Activated naive CD4-positive, alpha-beta T cell treated with anti-CD3 and anti-CD28 coated beads, Interleukin-2, amount 10 ng/mL, durations not matched to agents 7 days and 5 days (primary cell): Measurements from ENCODE around the gene RNU1-2.
"Not testable (repeated sequence)": the region's sequence is repeated elsewhere in the genome, so short reads cannot be mapped to it uniquely, and the experiment has no call there.

Experiments
- CTCF ChIA-PET: fragments of 350-600 bp; sonication (Branson Sonifier 250); formaldehyde crosslinking; loops from one replicate; lab custom pipeline; 2021; ENCODE audit warnings: antibody characterized with exemption; lab: Charles Lee
- DNase-seq: peaks from one replicate; pipeline ENCODE4 v3.0.0-alpha.2; 2020
- H3K27ac Mint-ChIP-seq: one replicate; pipeline ENCODE4 v1.8.0; 2021; ENCODE audit warnings: mild to moderate bottlenecking, moderate library complexity, mixed read lengths
- H3K27me3 Mint-ChIP-seq: one replicate; pipeline ENCODE4 v1.8.0; 2021; ENCODE audit warnings: mild to moderate bottlenecking, mixed read lengths
- H3K36me3 Mint-ChIP-seq: one replicate; pipeline ENCODE4 v1.8.0; 2021; ENCODE audit warnings: mixed read lengths
- H3K4me1 Mint-ChIP-seq: one replicate; pipeline ENCODE4 v1.8.0; 2021; ENCODE audit warnings: mixed read lengths
- H3K4me3 Mint-ChIP-seq: one replicate; pipeline ENCODE4 v1.8.0; 2021; ENCODE audit warnings: mild to moderate bottlenecking, moderate library complexity, mixed read lengths
- H3K9me3 Mint-ChIP-seq: one replicate; pipeline ENCODE4 v1.8.0; 2021; ENCODE audit warnings: mixed read lengths

The RNU1-2 gene

DNA sequence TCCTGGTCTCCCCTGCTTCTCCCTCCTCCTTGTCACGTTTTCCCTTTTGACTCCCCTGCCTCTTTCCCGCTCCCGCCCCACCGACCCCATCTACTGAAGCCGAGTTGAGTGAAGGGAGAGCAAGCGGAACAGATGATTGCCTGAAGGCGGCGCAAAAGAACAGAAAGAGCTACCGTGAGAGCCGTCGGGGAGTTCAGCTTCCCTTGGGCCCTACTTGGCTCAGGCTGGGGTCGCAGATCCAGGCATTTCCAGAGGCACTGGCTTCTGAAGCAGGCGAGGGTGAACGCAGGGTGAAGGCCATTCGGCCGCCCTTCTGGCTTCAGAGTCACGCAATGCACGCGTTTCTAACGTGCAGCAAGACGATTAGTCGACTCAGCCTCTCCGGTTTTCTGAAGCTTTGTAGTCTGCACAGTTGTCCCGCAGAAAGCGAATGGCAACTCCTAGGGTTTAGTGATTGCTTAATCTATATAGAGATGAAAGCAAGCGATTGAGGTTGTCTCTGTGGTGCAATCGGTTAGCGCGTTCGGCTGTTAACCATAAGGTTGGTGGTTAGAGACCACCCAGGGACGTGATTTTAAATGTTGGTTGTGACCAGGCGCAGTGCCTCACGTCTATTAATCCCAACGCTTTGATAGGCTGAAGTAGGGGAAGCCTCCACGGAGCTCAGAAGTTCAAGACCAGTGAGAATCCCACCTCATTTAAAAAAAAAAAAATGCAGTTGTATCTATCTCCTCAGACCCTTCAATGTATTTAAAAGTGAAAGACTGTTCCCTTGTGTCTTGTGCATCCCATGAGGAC, 20.6 kb upstream of the RNU1-2 start:
- H3K4me1 Mint-ChIP-seq, CTCF ChIA-PET, H3K36me3 Mint-ChIP-seq, H3K4me3 Mint-ChIP-seq, H3K9me3 Mint-ChIP-seq, DNase-seq, H3K27ac Mint-ChIP-seq: not testable (repeated sequence)
- H3K27me3 Mint-ChIP-seq, result peaks cover 68% of the 10 kb centered on the region

DNA sequence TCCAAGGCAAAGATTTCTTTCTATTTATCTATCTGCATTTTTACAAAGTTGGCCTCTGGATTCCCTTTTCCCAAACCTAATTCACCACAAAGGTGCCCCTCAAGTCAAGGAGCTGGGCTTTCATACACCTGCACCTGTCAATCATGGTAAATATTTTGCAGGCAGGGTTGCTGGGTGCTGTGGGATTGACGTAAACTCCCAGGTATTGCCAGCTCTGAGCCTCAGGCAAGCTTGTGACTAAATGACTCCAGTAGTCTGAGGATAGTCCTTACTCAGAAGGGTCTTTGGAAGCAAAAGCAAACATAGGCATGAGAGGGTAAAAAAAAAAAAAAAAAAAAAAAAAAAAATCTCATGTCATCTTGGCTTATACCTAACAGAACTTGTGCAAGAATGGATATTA, 14.0 kb upstream of the RNU1-2 start:
- H3K27ac Mint-ChIP-seq, H3K4me1 Mint-ChIP-seq, DNase-seq, H3K9me3 Mint-ChIP-seq, CTCF ChIA-PET, H3K36me3 Mint-ChIP-seq, H3K4me3 Mint-ChIP-seq: not testable (repeated sequence)
- H3K27me3 Mint-ChIP-seq, result peaks cover 74% of the 10 kb centered on the region

GRCh38 chr1:16882986-16883385, 12.8 kb upstream of the RNU1-2 start:
- Mint-ChIP-seq H3K9me3 (no peaks in the 10 kb centered on the region), H3K4me1 (no peaks in the 10 kb centered on the region), H3K27me3 (peaks cover 72% of the 10 kb centered on the region), H3K4me3 (no peak overlapping the region), H3K27ac (no peak overlapping the region), H3K36me3 (no peaks in the 10 kb centered on the region)
- CTCF ChIA-PET, result no interaction called here
- DNase-seq, result no peak

- H3K4me3 Mint-ChIP-seq, H3K9me3 Mint-ChIP-seq, H3K27ac Mint-ChIP-seq, H3K36me3 Mint-ChIP-seq, CTCF ChIA-PET, DNase-seq: not testable (repeated sequence)
- Mint-ChIP-seq H3K27me3 (peaks cover 79% of the 10 kb centered on the region), H3K4me1 (peaks cover 10% of the 10 kb centered on the region)
These were observed 11.3 kb upstream of the RNU1-2 start for GRCh38 chr1:16884487-16884886.

- Mint-ChIP-seq H3K27me3 (peaks cover 86% of the 10 kb centered on the region), H3K36me3 (no peaks in the 10 kb centered on the region), H3K4me3 (no peak overlapping the region), H3K4me1 (peaks cover 18% of the 10 kb centered on the region), H3K9me3 (no peaks in the 10 kb centered on the region), H3K27ac (no peak overlapping the region)
- CTCF ChIA-PET, result interaction anchor here (1.0 kb wide), 1 partner anchor 239 kb away, joined by 4 read pairs; no protein-coding TSS in a partner anchor
- DNase-seq, result no peak
These were observed 8.7 kb upstream of the RNU1-2 start for GRCh38 chr1:16886860-16887605.

DNA sequence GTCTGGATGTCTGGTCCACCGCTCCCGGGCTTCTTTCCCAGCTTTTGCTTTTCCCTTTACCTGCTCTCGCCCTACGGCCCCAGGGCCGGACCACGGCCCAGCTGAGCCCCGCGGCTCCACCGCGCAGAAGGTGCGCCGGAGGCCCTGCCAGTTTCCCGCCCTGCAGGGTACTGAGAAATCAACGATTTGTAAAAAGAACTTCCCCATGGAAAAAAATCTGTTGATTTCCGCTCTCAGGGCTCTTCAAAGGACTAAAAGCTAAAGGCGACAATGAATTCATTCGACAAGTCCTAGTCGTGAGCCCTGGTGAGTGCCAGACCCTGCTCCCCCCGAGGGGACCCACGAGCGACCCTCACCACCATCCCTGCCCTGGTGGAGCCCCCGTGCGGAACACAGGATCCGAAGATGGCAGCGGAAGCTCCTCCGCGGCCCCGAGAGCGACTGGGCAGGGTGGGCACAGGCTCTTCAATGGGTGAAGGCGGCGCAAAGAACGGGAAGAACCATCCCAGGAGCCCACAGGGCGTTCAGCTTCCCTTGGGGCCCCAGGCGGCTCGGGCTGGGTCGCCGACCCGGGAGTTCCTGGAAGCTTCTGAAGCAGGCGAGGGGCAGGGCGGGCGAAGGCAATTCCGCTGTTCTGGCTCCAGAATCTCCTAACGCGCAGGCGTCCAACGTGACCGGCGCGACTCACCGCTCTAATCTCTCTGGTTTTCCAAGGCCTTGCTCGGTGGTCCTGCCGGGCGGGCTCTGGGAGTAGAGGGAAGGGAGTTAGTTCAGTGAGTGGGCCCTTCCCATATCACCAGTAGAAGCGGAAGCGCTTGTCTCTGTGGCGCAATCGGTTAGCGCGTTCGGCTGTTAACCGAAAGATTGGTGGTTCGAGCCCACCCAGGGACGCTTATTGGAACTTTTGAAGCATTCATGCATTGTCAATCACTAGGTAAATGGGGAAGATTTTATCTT, 6.6 kb upstream of the RNU1-2 start:
- Mint-ChIP-seq H3K9me3 (no peaks in the 10 kb centered on the region), H3K4me1 (peaks cover 18% of the 10 kb centered on the region), H3K36me3 (no peaks in the 10 kb centered on the region), H3K27ac (peak overlapping the region; percentile 71), H3K4me3 (peak overlapping the region; percentile 83), H3K27me3 (peaks cover 86% of the 10 kb centered on the region)
- peak; percentile 58 for DNase-seq
- CTCF ChIA-PET, result interaction anchor here (1.4 kb wide), 1 partner anchor 268 kb away, joined by 5 read pairs; no protein-coding TSS in a partner anchor

GRCh38 chr1:16890539-16891021, 5.2 kb upstream of the RNU1-2 start:
- CTCF ChIA-PET, H3K4me3 Mint-ChIP-seq, DNase-seq, H3K9me3 Mint-ChIP-seq, H3K27ac Mint-ChIP-seq, H3K36me3 Mint-ChIP-seq: not testable (repeated sequence)
- Mint-ChIP-seq H3K4me1 (peaks cover 27% of the 10 kb centered on the region), H3K27me3 (peaks cover 77% of the 10 kb centered on the region)

DNA sequence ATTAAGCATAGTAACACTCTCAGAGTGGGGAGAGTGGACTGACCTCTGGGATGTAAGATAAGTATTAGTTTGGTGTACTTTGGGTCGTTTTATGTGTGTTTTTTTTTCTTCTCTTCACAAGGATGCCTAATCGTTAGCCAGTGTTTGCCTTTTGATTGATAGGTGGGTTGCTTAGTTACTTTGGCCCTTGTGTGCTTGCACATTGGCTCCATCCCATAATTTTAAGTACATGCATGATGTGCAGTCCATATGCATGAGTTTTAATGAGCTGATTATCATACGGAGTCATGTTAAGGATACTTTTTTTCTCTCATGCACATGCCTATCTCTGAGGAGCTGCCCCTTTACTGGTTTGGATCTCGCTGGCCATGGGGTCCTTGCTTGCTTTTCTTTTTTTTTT, 4.7 kb upstream of the RNU1-2 start:
- H3K9me3 Mint-ChIP-seq, H3K4me3 Mint-ChIP-seq, DNase-seq, CTCF ChIA-PET, H3K27ac Mint-ChIP-seq, H3K36me3 Mint-ChIP-seq: not testable (repeated sequence)
- H3K27me3 Mint-ChIP-seq, result peaks cover 72% of the 10 kb centered on the region
- peaks cover 28% of the 10 kb centered on the region for H3K4me1 Mint-ChIP-seq

DNA sequence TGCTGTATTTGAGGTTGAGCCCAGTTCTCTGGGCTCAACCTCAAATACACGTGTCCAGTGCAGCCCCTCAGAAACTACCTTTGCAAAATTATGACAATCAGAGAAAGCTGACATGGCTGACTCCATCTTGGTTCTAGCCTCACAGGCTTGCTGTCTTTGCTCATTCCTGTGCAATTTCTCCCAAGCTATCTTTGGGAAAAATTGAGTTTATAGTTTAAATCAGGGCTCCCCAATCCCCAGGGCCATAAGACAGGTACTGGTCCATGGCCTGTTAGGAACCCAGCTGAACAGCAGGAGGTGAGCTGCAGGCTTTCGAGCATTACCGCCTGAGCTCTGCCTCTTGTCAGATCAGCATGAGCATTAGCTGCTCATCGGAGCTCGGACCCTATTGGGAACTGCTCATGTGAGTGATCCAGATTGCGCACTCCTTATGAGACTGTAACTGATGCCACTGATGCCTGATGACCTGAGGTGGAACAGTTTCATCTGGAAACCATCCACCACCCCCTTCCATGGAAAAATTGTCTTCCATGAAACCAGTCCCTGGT, 2.7 kb upstream of the RNU1-2 start:
- DNase-seq, H3K36me3 Mint-ChIP-seq, H3K4me3 Mint-ChIP-seq, CTCF ChIA-PET, H3K9me3 Mint-ChIP-seq, H3K27ac Mint-ChIP-seq: not testable (repeated sequence)
- Mint-ChIP-seq H3K4me1 (peaks cover 46% of the 10 kb centered on the region), H3K27me3 (peaks cover 58% of the 10 kb centered on the region)

DNA sequence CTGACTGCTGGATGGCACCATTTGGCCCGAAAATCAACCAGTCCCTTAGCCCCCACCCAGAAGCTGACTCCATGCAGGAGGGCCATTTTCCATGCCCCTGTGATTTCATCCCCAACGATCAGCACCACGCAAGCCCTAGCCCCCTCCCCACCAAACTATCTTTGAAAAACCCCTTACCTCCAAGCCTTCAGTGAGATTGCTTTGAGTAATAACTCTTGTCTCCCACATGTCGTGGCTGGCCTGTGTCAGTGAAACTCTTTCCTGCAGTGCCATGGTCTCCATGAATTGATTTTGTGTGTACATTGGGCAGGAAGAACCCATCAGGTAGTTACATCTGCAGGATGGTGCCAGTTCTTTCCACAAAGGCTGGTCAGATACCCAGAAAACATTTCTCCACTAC, 2.0 kb upstream of the RNU1-2 start:
- Mint-ChIP-seq H3K27me3 (peaks cover 54% of the 10 kb centered on the region), H3K4me1 (peaks cover 48% of the 10 kb centered on the region)
- H3K9me3 Mint-ChIP-seq, H3K27ac Mint-ChIP-seq, CTCF ChIA-PET, H3K4me3 Mint-ChIP-seq, H3K36me3 Mint-ChIP-seq, DNase-seq: not testable (repeated sequence)

DNA sequence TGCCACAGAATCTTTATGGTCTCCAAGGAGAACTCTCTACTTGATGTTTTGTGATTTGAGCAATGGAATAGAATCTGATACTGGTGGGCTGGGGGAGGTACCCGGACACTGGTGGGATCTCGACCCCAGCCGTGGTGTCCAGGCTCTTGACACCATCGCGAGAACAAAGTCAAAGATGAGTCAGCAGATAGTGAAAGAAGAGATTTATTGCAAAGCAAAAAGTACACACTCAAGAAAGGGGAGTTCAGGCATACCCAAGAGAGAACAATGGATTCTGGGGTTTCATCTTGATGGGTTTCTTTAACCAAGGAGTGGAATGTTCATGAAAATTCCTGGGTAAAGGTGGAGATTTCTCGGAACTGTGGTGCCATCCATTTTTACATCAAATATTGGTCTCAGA, 1.4 kb upstream of the RNU1-2 start:
- H3K4me1 Mint-ChIP-seq, result peaks cover 43% of the 10 kb centered on the region
- not testable (repeated sequence) for DNase-seq

DNA sequence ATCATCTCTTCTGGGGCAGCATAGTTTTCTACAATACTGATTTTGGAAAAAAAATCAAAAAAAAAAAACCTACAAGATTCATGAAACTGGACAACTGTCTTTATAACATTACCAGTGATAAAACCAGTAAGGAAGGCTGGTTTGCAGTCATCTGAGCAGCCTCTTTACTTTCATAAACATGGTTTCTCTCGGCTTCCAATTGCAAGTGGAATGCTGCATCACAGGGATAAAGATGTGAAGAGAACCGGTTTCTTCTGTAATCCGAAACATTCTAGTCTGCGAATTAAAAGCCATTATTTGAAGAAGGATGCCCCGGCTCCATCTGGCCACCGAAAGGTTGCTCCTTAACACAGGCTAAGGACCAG, 565 bp upstream of the RNU1-2 start:
- peaks cover 40% of the 10 kb centered on the region for H3K27me3 Mint-ChIP-seq
- DNase-seq, CTCF ChIA-PET, H3K36me3 Mint-ChIP-seq, H3K9me3 Mint-ChIP-seq: not testable (repeated sequence)
- peaks cover 35% of the 10 kb centered on the region for H3K4me1 Mint-ChIP-seq
- peak overlapping the region; percentile 30 for H3K27ac Mint-ChIP-seq
- H3K4me3 Mint-ChIP-seq, result peak overlapping the region; percentile 37

More for the DNA sequence above, 1.4 kb upstream of the RNU1-2 start:
- H3K4me3 Mint-ChIP-seq, H3K36me3 Mint-ChIP-seq, H3K27ac Mint-ChIP-seq, CTCF ChIA-PET, H3K9me3 Mint-ChIP-seq: not testable (repeated sequence)
- peaks cover 48% of the 10 kb centered on the region for H3K27me3 Mint-ChIP-seq

DNA sequence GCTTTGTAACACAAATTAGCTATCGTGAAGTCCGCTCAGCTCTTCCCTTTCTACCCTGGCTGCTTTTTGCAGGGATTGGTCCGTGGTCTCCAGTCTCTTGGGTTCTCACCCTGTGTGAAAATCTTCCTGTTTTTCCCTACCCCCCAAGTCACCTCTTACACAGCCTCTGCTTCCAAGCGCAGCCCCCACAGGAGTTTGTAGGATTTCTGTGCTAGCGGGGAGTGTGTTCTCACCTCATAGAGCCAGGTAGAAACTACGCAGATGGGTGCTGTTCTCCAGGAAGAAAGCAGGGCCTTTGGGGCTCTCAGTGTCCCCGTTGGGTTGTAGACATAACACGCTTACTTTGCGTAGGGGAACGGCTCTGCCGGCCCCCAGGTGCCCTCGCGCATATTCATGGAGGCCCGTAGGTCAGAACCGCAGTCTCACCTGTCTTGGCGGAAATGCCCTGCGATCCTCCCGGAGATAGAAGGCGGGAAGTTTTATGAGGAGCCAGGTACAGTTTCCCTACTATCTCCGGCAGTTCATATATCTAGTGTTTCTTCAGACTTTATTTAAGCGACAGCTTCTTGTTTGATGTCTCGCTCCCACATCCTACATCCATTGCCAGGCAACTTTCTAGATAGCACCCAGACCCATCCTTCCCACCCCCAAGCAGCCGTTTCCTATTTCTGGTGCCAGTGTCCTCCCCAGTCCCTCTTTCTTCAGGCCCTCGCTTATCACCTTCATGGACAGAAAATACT, 706 bp downstream of the RNU1-2 start:
- peak overlapping the region; percentile 63 for H3K4me3 Mint-ChIP-seq
- H3K9me3 Mint-ChIP-seq, H3K36me3 Mint-ChIP-seq, CTCF ChIA-PET: not testable (repeated sequence)
- DNase-seq, result peak; percentile 76
- peaks cover 28% of the 10 kb centered on the region for H3K27me3 Mint-ChIP-seq
- peaks cover 44% of the 10 kb centered on the region for H3K4me1 Mint-ChIP-seq
- H3K27ac Mint-ChIP-seq, result peak overlapping the region; percentile 98
